ENCODE measurements around the gene BLOC1S4. TPM values are rescaled to one million over a fixed set of nuclear protein-coding genes. Genes with fewer than 3 reads are reported as not detected.

Gene BLOC1S4, protein sequence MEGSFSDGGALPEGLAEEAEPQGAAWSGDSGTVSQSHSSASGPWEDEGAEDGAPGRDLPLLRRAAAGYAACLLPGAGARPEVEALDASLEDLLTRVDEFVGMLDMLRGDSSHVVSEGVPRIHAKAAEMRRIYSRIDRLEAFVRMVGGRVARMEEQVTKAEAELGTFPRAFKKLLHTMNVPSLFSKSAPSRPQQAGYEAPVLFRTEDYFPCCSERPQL
- 19.3 and 21.0 TPM in 2 replicates for total RNA-seq

DNA sequence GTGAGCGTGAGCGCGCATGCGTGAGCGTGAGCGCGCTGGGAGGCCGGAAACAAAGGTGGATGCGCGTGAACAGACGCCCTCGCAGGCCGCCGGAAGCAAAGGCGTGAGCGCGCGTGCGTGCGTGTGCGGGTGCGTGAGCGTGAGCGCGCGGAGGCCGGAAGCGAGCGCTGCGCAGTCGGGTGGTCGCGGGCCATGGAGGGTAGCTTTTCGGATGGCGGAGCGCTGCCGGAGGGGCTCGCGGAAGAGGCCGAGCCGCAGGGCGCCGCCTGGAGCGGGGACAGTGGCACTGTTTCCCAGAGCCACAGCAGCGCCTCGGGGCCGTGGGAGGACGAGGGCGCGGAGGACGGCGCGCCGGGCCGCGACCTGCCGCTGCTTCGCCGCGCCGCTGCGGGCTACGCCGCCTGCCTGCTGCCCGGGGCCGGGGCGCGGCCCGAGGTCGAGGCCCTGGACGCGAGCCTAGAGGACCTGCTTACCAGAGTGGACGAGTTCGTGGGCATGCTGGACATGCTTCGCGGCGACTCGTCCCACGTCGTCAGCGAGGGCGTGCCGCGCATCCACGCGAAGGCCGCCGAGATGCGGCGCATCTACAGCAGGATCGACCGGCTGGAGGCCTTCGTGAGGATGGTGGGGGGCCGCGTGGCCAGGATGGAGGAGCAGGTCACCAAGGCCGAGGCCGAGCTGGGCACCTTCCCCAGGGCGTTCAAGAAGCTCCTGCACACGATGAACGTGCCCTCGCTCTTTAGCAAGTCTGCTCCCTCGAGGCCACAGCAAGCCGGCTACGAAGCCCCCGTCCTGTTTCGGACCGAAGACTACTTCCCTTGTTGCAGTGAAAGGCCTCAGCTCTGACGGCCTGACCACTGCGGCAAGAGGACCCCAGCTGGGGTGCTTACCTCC lies at the start of gene BLOC1S4:
Gene BLOC1S4, plus strand, starts transcription at position 157 of the 894 bp plus-strand sequence. Its CDS starts 36 bp downstream, at position 193.

DNA sequence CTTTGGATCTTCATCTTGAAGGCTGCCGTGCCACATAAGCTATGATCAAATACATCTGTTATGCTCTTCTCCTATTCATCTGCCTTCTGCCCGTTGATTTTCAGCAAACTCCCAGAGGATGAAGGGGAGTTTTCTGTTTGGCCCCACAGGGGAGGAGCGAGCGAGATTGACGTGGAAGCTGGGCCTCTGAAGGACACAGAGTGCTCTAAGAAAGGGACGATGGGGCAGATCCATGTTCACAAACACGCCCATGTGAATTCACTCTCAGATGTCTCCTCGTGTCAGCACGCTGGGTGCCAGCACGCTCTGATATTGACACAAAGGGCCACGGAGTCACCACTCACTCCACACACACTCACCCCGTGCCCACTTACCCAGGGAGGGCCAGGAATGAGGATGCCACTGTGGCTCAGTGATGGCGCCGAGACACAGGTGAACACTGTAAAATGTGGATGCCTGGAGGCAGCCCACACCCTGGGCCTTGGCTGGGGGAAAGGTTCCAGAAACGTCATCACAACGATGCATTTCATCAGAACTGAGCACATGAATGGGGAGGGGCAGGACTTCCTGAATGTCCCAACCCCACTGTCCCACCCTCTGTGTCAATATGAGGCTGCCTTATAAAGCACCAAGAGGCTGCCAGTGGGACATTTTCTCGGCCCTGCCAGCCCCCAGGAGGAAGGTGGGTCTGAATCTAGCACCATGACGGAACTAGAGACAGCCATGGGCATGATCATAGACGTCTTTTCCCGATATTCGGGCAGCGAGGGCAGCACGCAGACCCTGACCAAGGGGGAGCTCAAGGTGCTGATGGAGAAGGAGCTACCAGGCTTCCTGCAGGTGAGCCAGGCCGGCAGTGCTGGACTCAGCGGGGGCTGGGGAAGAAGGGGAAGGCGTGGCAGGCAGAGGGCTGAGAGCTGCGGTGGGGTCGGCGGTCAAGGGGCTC lies 22.5 kb upstream of the BLOC1S4 start, which contains the start of gene S100P:
Gene S100P, plus strand, starts transcription at position 648 of the 946 bp plus-strand sequence. Its CDS starts 55 bp downstream, at position 703.

DNA sequence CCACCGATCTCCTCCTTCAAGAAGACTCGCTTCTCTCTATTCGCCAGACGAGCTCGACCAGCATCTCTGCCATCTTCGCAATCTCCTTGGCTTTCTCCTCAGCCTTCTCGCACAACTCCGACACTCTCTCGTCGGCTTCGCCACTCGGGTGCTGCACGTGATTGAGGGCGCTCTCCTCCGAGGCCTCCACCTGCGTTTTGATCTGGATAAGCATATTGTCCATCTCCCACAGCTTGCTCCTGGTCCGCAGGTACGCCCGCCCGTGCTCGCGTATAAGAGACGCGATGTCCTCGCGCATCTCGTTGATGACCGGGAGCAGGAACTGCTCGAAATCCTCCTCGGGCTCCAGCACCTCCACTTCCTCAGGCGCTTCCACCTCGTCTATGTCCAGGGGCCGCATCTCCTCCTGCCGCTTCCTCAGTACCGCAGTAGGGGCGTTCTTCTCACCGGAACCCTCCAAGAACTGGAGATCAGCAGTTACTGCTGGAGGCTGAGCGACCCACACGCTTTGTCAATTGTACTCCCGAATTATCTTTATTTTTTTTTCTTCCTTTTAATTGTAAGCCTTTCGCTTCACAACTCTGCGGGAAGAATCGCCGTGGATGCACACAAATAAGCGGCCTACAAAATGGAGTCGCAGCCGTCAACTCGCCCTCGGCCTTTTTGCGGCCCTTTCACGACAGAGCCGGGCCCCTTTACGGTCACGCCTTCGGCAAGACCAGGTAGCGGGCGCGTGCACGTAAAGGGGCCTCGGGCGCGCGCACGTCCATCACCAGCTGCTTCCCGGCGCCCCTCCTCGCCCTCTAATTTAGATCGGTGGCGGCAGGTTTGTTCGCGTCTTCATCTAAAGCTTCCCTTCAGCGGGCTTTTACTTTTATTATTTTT lies 6.5 kb upstream of the BLOC1S4 start, which contains the start of gene MRFAP1L1:
Gene MRFAP1L1, minus strand, starts transcription at position 636 of the 885 bp plus-strand sequence. Its CDS starts 236 bp downstream, at position 400.

Other genes with a start within 250 kb of the BLOC1S4 start
- gene PPP2R2C, start 243.6 kb upstream of the BLOC1S4 start, total RNA-seq, result 1.3 and 1.4 TPM in 2 replicates
- gene MAN2B2, start 141.0 kb upstream of the BLOC1S4 start, total RNA-seq, result 11.2 and 27.0 TPM in 2 replicates
- 108 and 116 TPM in 2 replicates for gene MRFAP1, start 75.5 kb upstream of the BLOC1S4 start, total RNA-seq
- not detected in 2 replicates for gene S100P, start 22.3 kb upstream of the BLOC1S4 start, total RNA-seq
- 59.2 and 70.8 TPM in 2 replicates for gene MRFAP1L1, start 6.3 kb upstream of the BLOC1S4 start, total RNA-seq
- 29.5 and 30.5 TPM in 2 replicates for gene KIAA0232, start 66.6 kb downstream of the BLOC1S4 start, total RNA-seq
- 45.3 and 57.4 TPM in 2 replicates for gene TBC1D14, start 193.7 kb downstream of the BLOC1S4 start, total RNA-seq